GM06990 (cell line): Measurements from ENCODE around the gene DUSP10.

Experiments used
- DNase-seq: peaks from one replicate; pipeline ENCODE4 v3.0.0-alpha.2; 2011; ENCODE audit not compliant: insufficient read length; ENCODE audit errors: extremely low read depth
- H3K27me3 ChIP-seq: replicated peaks from 2 replicates; pipeline ENCODE4 v1.6.0; 2011; ENCODE audit warnings: low read length; ENCODE audit not compliant: control insufficient read depth, insufficient read depth
- H3K36me3 ChIP-seq: 2 replicates; pipeline ENCODE4 v1.5.1; 2011; ENCODE audit warnings: low read length; ENCODE audit not compliant: control insufficient read depth, insufficient read depth
- H3K4me3 ChIP-seq: replicated peaks from 2 replicates; pipeline ENCODE4 v1.5.1; 2011; ENCODE audit warnings: low read depth, mild to moderate bottlenecking, control low read depth, low read length
- TF ChIP-seq, protein P1 (sequence below): IDR thresholded peaks from 2 replicates; pipeline ENCODE4 v1.5.1; 2011; ENCODE audit warnings: low read length, control low read depth, mild to moderate bottlenecking, inconsistent platforms; ENCODE audit not compliant: insufficient read depth, poor library complexity, severe bottlenecking

The DUSP10 gene

GRCh38 chr1:221701570-221702186, 40.2 kb downstream of the DUSP10 start:
- Histone ChIP-seq H3K4me3 (no peak overlapping the region), H3K27me3 (no peaks in the 10 kb centered on the region), H3K36me3 (peaks cover 11% of the 10 kb centered on the region)
- no peak for DNase-seq
- TF ChIP-seq, protein P1, sequence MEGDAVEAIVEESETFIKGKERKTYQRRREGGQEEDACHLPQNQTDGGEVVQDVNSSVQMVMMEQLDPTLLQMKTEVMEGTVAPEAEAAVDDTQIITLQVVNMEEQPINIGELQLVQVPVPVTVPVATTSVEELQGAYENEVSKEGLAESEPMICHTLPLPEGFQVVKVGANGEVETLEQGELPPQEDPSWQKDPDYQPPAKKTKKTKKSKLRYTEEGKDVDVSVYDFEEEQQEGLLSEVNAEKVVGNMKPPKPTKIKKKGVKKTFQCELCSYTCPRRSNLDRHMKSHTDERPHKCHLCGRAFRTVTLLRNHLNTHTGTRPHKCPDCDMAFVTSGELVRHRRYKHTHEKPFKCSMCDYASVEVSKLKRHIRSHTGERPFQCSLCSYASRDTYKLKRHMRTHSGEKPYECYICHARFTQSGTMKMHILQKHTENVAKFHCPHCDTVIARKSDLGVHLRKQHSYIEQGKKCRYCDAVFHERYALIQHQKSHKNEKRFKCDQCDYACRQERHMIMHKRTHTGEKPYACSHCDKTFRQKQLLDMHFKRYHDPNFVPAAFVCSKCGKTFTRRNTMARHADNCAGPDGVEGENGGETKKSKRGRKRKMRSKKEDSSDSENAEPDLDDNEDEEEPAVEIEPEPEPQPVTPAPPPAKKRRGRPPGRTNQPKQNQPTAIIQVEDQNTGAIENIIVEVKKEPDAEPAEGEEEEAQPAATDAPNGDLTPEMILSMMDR: no peak

DNA sequence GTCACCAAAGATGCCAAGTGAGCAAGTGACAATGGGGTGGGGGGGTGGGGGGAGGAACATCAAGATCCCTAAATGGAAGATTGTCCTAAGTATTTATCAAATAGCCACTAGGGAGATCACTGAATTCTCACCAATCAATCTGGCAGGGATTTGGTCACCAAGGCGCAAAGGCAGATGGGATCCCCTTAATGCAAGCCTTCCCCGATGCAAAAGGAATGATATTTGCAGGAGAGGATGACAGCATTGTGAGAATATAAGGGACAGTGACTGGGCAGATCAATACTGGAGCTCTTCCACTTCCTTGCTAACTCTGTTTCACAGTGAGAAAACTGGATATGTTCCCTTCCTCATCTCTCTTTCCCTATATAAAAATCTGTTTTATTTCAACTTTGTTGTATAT, 40.9 kb downstream of the DUSP10 start:
- Histone ChIP-seq H3K27me3 (no peaks in the 10 kb centered on the region), H3K36me3 (peaks cover 10% of the 10 kb centered on the region), H3K4me3 (no peak overlapping the region)
- no peak for DNase-seq
- TF ChIP-seq, protein P1: no peak

- DNase-seq: no peak
- TF ChIP-seq, protein P1: no peak
Observed at GRCh38 chr1:221700536-221700935, 41.4 kb downstream of the DUSP10 start.

GRCh38 chr1:221699978-221700519, 41.8 kb downstream of the DUSP10 start:
- TF ChIP-seq, protein P1: no peak
- no peak for DNase-seq
- Histone ChIP-seq H3K36me3 (peaks cover 8% of the 10 kb centered on the region), H3K27me3 (no peaks in the 10 kb centered on the region), H3K4me3 (no peak overlapping the region)

More at GRCh38 chr1:221700536-221700935, 41.4 kb downstream of the DUSP10 start:
- Histone ChIP-seq H3K36me3 (peaks cover 9% of the 10 kb centered on the region), H3K27me3 (no peaks in the 10 kb centered on the region), H3K4me3 (no peak overlapping the region)

GRCh38 chr1:221699577-221699976, 42.3 kb downstream of the DUSP10 start:
- Histone ChIP-seq H3K36me3 (peaks cover 8% of the 10 kb centered on the region), H3K4me3 (no peak overlapping the region), H3K27me3 (no peaks in the 10 kb centered on the region)
- DNase-seq: no peak
- TF ChIP-seq, protein P1: no peak
